H1 (cell line): ENCODE results near the gene NSDHL. TPM values are rescaled to one million over a fixed set of nuclear protein-coding genes. Genes with fewer than 3 reads are reported as not detected.

ENCODE experiments used
- CTCF ChIA-PET: fragments of 300-600 bp; sonication (Branson Sonifier 250); formaldehyde crosslinking; loops from one replicate; lab custom pipeline; 2021; ENCODE audit not compliant: partially characterized antibody; lab: Charles Lee
- POLR2A ChIA-PET: fragments of 300-600 bp; sonication (Branson Sonifier 250); formaldehyde crosslinking; loops from one replicate; lab custom pipeline; 2021; ENCODE audit warnings: inconsistent platforms; ENCODE audit not compliant: partially characterized antibody; lab: Charles Lee
- DNase-seq, 2 experiments: peaks; one replicate each; pipeline versions ENCODE4 v3.0.0 to v3.0.0-alpha.2; 2010 to 2022; ENCODE audit warnings: low spot score in 2 of 2, low read depth in 1 of 2, mixed read lengths in 1 of 2
- FAIRE-seq: peaks from 2 replicates; lab custom pipeline; 2011; peaks lifted over from hg19 to GRCh38; lab: Jason Lieb, UNC
- H2AFZ ChIP-seq: 2 replicates; pipeline ENCODE4 v1.8.1; 2012; ENCODE audit warnings: low read length, inconsistent platforms
- H2AK5ac ChIP-seq: 2 replicates; pipeline ENCODE4 v1.6.1; 2013; ENCODE audit warnings: low read depth, low read length
- H2BK120ac ChIP-seq: replicated peaks from 2 replicates; pipeline ENCODE3; 2013; ENCODE audit warnings: low read depth, low read length, inconsistent platforms
- H2BK12ac ChIP-seq: 2 replicates; pipeline ENCODE4 v1.6.1; 2013; ENCODE audit warnings: low read depth, low read length
- H2BK15ac ChIP-seq: 2 replicates; pipeline ENCODE4 v1.6.1; 2013; ENCODE audit warnings: low read length
- H2BK20ac ChIP-seq: 2 replicates; pipeline ENCODE4 v1.6.1; 2013; ENCODE audit warnings: low read length
- H2BK5ac ChIP-seq: 2 replicates; pipeline ENCODE4 v1.6.1; 2013; ENCODE audit warnings: low read depth, low read length
- H3K14ac ChIP-seq: 2 replicates; pipeline ENCODE4 v1.6.1; 2013; ENCODE audit warnings: inconsistent platforms; ENCODE audit not compliant: insufficient read length
- H3K18ac ChIP-seq: 2 replicates; pipeline ENCODE4 v1.6.1; 2013; ENCODE audit warnings: low read length; ENCODE audit errors: extremely low read depth
- H3K23ac ChIP-seq: 2 replicates; pipeline ENCODE4 v1.6.1; 2013; ENCODE audit warnings: inconsistent platforms; ENCODE audit not compliant: insufficient read length
- H3K23me2 ChIP-seq: 2 replicates; pipeline ENCODE4 v1.6.1; 2013; ENCODE audit warnings: low read depth, low read length
- H3K27ac ChIP-seq: 2 replicates; pipeline ENCODE4 v1.6.1; 2011; ENCODE audit warnings: low read depth, low read length, inconsistent platforms
- H3K27me3 ChIP-seq, 4 experiments: replicated peaks in 1 of 4; 1 replicate in 1 of 4; 2 replicates in 3 of 4; pipeline versions ENCODE4 v1.6.1 to v1.8.1; 2011 to 2013; ENCODE audit warnings: low read length in 3 of 4, mild to moderate bottlenecking in 3 of 4, inconsistent platforms in 2 of 4, mixed read lengths in 2 of 4, moderate library complexity in 1 of 4; ENCODE audit not compliant: control insufficient read depth in 3 of 4, insufficient read depth in 3 of 4; ENCODE audit errors: extremely low read depth in 1 of 4
- H3K36me3 ChIP-seq, 4 experiments: 2 replicates each; pipeline versions ENCODE4 v1.6.1 to v1.8.1; 2011 to 2013; ENCODE audit warnings: mild to moderate bottlenecking in 4 of 4, low read length in 3 of 4, moderate library complexity in 2 of 4, control low read depth in 1 of 4, inconsistent platforms in 1 of 4; ENCODE audit not compliant: insufficient read depth in 4 of 4, control insufficient read depth in 2 of 4
- H3K4ac ChIP-seq: replicated peaks from 2 replicates; pipeline ENCODE3; 2013; ENCODE audit warnings: low read length, low read depth, mixed read lengths, inconsistent platforms; ENCODE audit not compliant: insufficient read length
- H3K4me1 ChIP-seq, 4 experiments: replicated peaks in 1 of 4; 1 replicate in 1 of 4; 2 replicates in 3 of 4; pipeline versions ENCODE4 v1.6.1 to v1.8.1; 2011 to 2013; ENCODE audit warnings: low read length in 3 of 4, inconsistent platforms in 2 of 4, mixed read lengths in 1 of 4; ENCODE audit not compliant: insufficient read depth in 4 of 4, control insufficient read depth in 3 of 4
- H3K4me2 ChIP-seq, 2 experiments: 2 replicates each; pipeline versions ENCODE4 v1.6.1 to v1.8.1; 2011 to 2013; ENCODE audit warnings: low read depth in 2 of 2, low read length in 2 of 2, control low read depth in 1 of 2, inconsistent platforms in 1 of 2, mild to moderate bottlenecking in 1 of 2; ENCODE audit not compliant: insufficient read depth in 1 of 2
- H3K4me3 ChIP-seq, 4 experiments: fragments of 200-600, 300-600 bp in 1 of 4; sonication (generic), shearing (Covaris generic), sonication (Bioruptor Twin) in 1 of 4; 2 replicates each; pipeline versions ENCODE4 v1.5.1 to v1.8.1; 2011 to 2016; ENCODE audit warnings: low read length in 4 of 4, low read depth in 3 of 4, control low read depth in 2 of 4, inconsistent platforms in 2 of 4, mild to moderate bottlenecking in 2 of 4, mixed read lengths in 1 of 4, moderate library complexity in 1 of 4; ENCODE audit not compliant: insufficient read depth in 2 of 4; ENCODE audit errors: extremely low read depth in 1 of 4
- H3K56ac ChIP-seq: replicated peaks from 2 replicates; pipeline ENCODE3; 2013; ENCODE audit warnings: low read depth, mild to moderate bottlenecking, mixed read lengths, low read length, inconsistent platforms; ENCODE audit not compliant: insufficient read length
- H3K79me1 ChIP-seq: 2 replicates; pipeline ENCODE4 v1.6.1; 2013; ENCODE audit warnings: low read depth, low read length, control low read depth
- H3K79me2 ChIP-seq, 2 experiments: 2 replicates each; pipeline versions ENCODE4 v1.6.1 to v1.8.1; 2012 to 2013; ENCODE audit warnings: low read length in 2 of 2, mild to moderate bottlenecking in 2 of 2, inconsistent platforms in 1 of 2; ENCODE audit not compliant: insufficient read depth in 2 of 2, control insufficient read depth in 1 of 2
- H3K9ac ChIP-seq, 4 experiments: replicated peaks in 1 of 4; 1 replicate in 1 of 4; 2 replicates in 3 of 4; pipeline versions ENCODE4 v1.6.1 to v1.8.1; 2011 to 2013; ENCODE audit warnings: low read depth in 3 of 4, low read length in 3 of 4, control low read depth in 2 of 4, mild to moderate bottlenecking in 2 of 4, moderate library complexity in 2 of 4, inconsistent platforms in 1 of 4; ENCODE audit errors: extremely low read depth in 1 of 4
- H3K9me3 ChIP-seq, 2 experiments: 2 replicates each; pipeline versions ENCODE4 v1.6.1 to v1.8.1; 2012 to 2013; ENCODE audit warnings: mild to moderate bottlenecking in 2 of 2, moderate library complexity in 2 of 2, control low read depth in 1 of 2, inconsistent platforms in 1 of 2, low read depth in 1 of 2, low read length in 1 of 2, mixed read lengths in 1 of 2; ENCODE audit not compliant: insufficient read depth in 2 of 2
- H4K20me1 ChIP-seq, 2 experiments: replicated peaks in 1 of 2; 2 replicates each; pipeline versions ENCODE3 to v1.8.1; 2011 to 2013; ENCODE audit warnings: inconsistent platforms in 2 of 2, low read length in 2 of 2, mild to moderate bottlenecking in 1 of 2; ENCODE audit not compliant: insufficient read depth in 2 of 2, control insufficient read depth in 1 of 2
- H4K5ac ChIP-seq: 2 replicates; pipeline ENCODE4 v1.6.1; 2013; ENCODE audit warnings: low read length, low read depth, mixed read lengths, inconsistent platforms; ENCODE audit not compliant: insufficient read length
- H4K8ac ChIP-seq: 2 replicates; pipeline ENCODE4 v1.8.0; 2013; ENCODE audit warnings: mild to moderate bottlenecking, moderate library complexity, low read length, inconsistent platforms; ENCODE audit not compliant: insufficient read depth; ENCODE audit errors: extremely low read depth
- H4K91ac ChIP-seq: replicated peaks from 2 replicates; pipeline ENCODE3; 2013; ENCODE audit warnings: low read length, mixed read lengths, inconsistent platforms; ENCODE audit not compliant: insufficient read length
- GABPA ChIP-seq: IDR thresholded peaks from 2 replicates; pipeline ENCODE4 v1.6.1; 2011; ENCODE audit warnings: mild to moderate bottlenecking, low read length, moderate library complexity, borderline replicate concordance; ENCODE audit not compliant: insufficient read depth
- RAD21 ChIP-seq, 2 experiments: IDR thresholded peaks in 1 of 2; conservative IDR thresholded peaks in 1 of 2; 2 replicates each; pipeline ENCODE4 v1.6.1; 2011; ENCODE audit warnings: low read depth in 2 of 2, low read length in 2 of 2, improper control_type of control experiment in 1 of 2, inconsistent platforms in 1 of 2, mild to moderate bottlenecking in 1 of 2, moderate library complexity in 1 of 2
- RFX5 ChIP-seq: IDR thresholded peaks from 2 replicates; pipeline ENCODE4 v1.6.1; 2011; ENCODE audit warnings: low read depth, low read length, improper control_type of control experiment, borderline replicate concordance
- WGBS, 2 experiments: shearing (Covaris generic) in 1 of 2; methylation state at CpG; one replicate each; pipeline versions ENCODE4 v1.1.6 to v1.1.7; 2013 to 2015; ENCODE audit warnings: low lambda C conversion rate in 2 of 2, mixed read lengths in 2 of 2, inconsistent platforms in 1 of 2, low coverage in 1 of 2, missing lambda C conversion rate in 1 of 2; ENCODE audit not compliant: insufficient replicate concordance in 2 of 2, insufficient coverage in 1 of 2, insufficient read length in 1 of 2; ENCODE audit errors: extremely low coverage in 1 of 2, missing lambda C conversion rate in 1 of 2; 5-methylcytosine and 5-hydroxymethylcytosine counted together
- polyA plus RNA-seq, 7 experiments: library from polyadenylated mRNA; depleted of rRNA in 3 of 7; stranded (reverse) in 5 of 7; unstranded in 2 of 7; fragments of >200 nt in 5 of 7; fragments of 200-250 nt in 2 of 7; gene quantifications; 1 replicate in 5 of 7; 2 replicates in 1 of 7; 4 replicates in 1 of 7; pipeline versions ENCODE4 v1.2.1 to v1.2.3, GENCODE V29; 2011 to 2013; ENCODE audit warnings: missing spikeins in 2 of 7, mixed read lengths in 2 of 7
- total RNA-seq: library from RNA; stranded (reverse); fragmentation: NEBNext Ultra II Directional; extraction: Animal tissue kit (Norgen Biotek cat#: 25700); gene quantifications from 2 replicates; pipeline ENCODE4 v1.2.1, GENCODE V29; 2021

NSDHL gene
- total and polyA plus RNA-seq, 2 of the 8 experiments (the other 6 are each of a cell fraction or from before 2014, with no cell fraction given), result 31.5 to 34.6 TPM

GRCh38 chrX:152865232-152865920 is 34.5 kb downstream of the NSDHL start:
- DNase-seq, result no peak
- Histone ChIP-seq H2BK15ac (no peak overlapping the region), H3K79me2 (no peaks in the 10 kb centered on the region), H3K79me1 (no peaks in the 10 kb centered on the region), H3K23ac (no peak overlapping the region), H2BK120ac (no peak overlapping the region), H3K4me1 (no peaks in the 10 kb centered on the region), H4K91ac (no peak overlapping the region), H3K4me3 (no peak overlapping the region), H2BK20ac (no peak overlapping the region), H3K36me3 (peaks cover 3 to 49% (median 16%) of the 10 kb centered on the region in 4 experiments; a peak in 6 of 8 replicates), H2AK5ac (no peak overlapping the region), H2BK12ac (no peak overlapping the region), H3K27me3 (no peaks in the 10 kb centered on the region), H2BK5ac (no peak overlapping the region), H4K8ac (peak overlapping the region; percentile 71; the same call in 1 of the 2 replicates)
- POLR2A ChIA-PET, result no interaction called here
- CTCF ChIA-PET, result no interaction called here
- no peak for TF ChIP-seq GABPA
- no peak for TF ChIP-seq RFX5
- TF ChIP-seq RAD21 (IDR thresholded peaks at IDR 0.05 in 1 of 2, conservative IDR thresholded peaks at IDR 0.05 in 1 of 2; ENCODE audit: low read depth in 2 of 2, low read length in 2 of 2), result no peak
- TF ChIP-seq, all 59 proteins: peak for 0
- Histone ChIP-seq H3K23me2 (no peaks in the 10 kb centered on the region), H3K4me2 (no peak overlapping the region), H3K56ac (no peak overlapping the region), H4K5ac (no peak overlapping the region), H3K9me3 (no peaks in the 10 kb centered on the region), H3K4ac (no peak overlapping the region), H3K14ac (no peak overlapping the region), H2AFZ (no peak overlapping the region), H4K20me1 (peaks cover 0 to 4% of the 10 kb centered on the region in 2 experiments), H3K18ac (no peak overlapping the region), H3K27ac (no peak overlapping the region), H3K9ac (no peak overlapping the region)
- FAIRE-seq, result no peak
- 92% methylated on average over 10 of the region's 17 CpGs; no CpG with 5 or more reads in 1 of the 2 experiments for WGBS, 2 experiments
